Neural crest cell (in vitro differentiated cells): ENCODE measurements around the gene TCL1B. TPM values are rescaled to one million over a fixed set of nuclear protein-coding genes. Genes with fewer than 3 reads are reported as not detected.

Experiments
- DNase-seq: peaks from one replicate; pipeline ENCODE4 v3.0.0; 2021; ENCODE audit warnings: low read depth, mixed read lengths, low spot score
- H3K27ac Mint-ChIP-seq: one replicate; pipeline ENCODE4 v1.8.0; 2021; ENCODE audit warnings: mild to moderate bottlenecking, mixed read lengths; ENCODE audit not compliant: unreplicated experiment
- H3K27me3 Mint-ChIP-seq: 2 replicates; pipeline ENCODE4 v1.8.0; 2021; ENCODE audit warnings: low read depth, mild to moderate bottlenecking, mixed read lengths
- H3K36me3 Mint-ChIP-seq: 2 replicates; pipeline ENCODE4 v1.8.0; 2021; ENCODE audit warnings: low read depth, mild to moderate bottlenecking, mixed read lengths
- H3K4me1 Mint-ChIP-seq: 2 replicates; pipeline ENCODE4 v1.8.0; 2021; ENCODE audit warnings: mixed read lengths
- H3K4me3 Mint-ChIP-seq: one replicate; pipeline ENCODE4 v1.8.0; 2021; ENCODE audit warnings: mild to moderate bottlenecking, mixed read lengths
- H3K9me3 Mint-ChIP-seq: 2 replicates; pipeline ENCODE4 v1.8.0; 2021; ENCODE audit warnings: mixed read lengths
- CTCF ChIP-seq: fragments of 200-600 bp; sonication (generic); conservative IDR thresholded peaks from 2 replicates; pipeline ENCODE4 v1.5.0; 2021; ENCODE audit warnings: antibody characterized with exemption, mild to moderate bottlenecking
- total RNA-seq: library from RNA; stranded (reverse); gene quantifications from 2 replicates; pipeline ENCODE4 v1.2.1, GENCODE V29; 2021

The TCL1B gene
- total RNA-seq, 1 donor from 2014 or later: not detected

GRCh38 chr14:95696741-95697140 lies 10.5 kb downstream of the TCL1B start:
- TF ChIP-seq CTCF: no peak
- peaks cover 15% of the 10 kb centered on the region for H3K4me1 Mint-ChIP-seq
- DNase-seq: no peak
- H3K9me3 Mint-ChIP-seq: no peaks in the 10 kb centered on the region
- H3K27ac Mint-ChIP-seq: no peak overlapping the region
- no peak overlapping the region for H3K4me3 Mint-ChIP-seq
- H3K36me3 Mint-ChIP-seq: no peaks in the 10 kb centered on the region
- peaks cover 5% of the 10 kb centered on the region for H3K27me3 Mint-ChIP-seq

- H3K4me1 Mint-ChIP-seq: peaks cover 11% of the 10 kb centered on the region
- TF ChIP-seq CTCF: no peak
- H3K9me3 Mint-ChIP-seq: no peaks in the 10 kb centered on the region
- H3K27me3 Mint-ChIP-seq: peaks cover 7% of the 10 kb centered on the region
- H3K27ac Mint-ChIP-seq: no peak overlapping the region
- DNase-seq: no peak
- no peak overlapping the region for H3K4me3 Mint-ChIP-seq
- H3K36me3 Mint-ChIP-seq: no peaks in the 10 kb centered on the region
Observed at GRCh38 chr14:95697764-95698163, 11.5 kb downstream of the TCL1B start.

GRCh38 chr14:95698287-95698686 lies 12.1 kb downstream of the TCL1B start:
- H3K27ac Mint-ChIP-seq: no peak overlapping the region
- no peak for DNase-seq
- no peaks in the 10 kb centered on the region for H3K9me3 Mint-ChIP-seq
- TF ChIP-seq CTCF: no peak
- H3K4me1 Mint-ChIP-seq: peaks cover 10% of the 10 kb centered on the region
- H3K27me3 Mint-ChIP-seq: peaks cover 9% of the 10 kb centered on the region
- no peaks in the 10 kb centered on the region for H3K36me3 Mint-ChIP-seq
- no peak overlapping the region for H3K4me3 Mint-ChIP-seq

- TF ChIP-seq CTCF: no peak
- no peaks in the 10 kb centered on the region for H3K9me3 Mint-ChIP-seq
- H3K4me1 Mint-ChIP-seq: peaks cover 10% of the 10 kb centered on the region
- no peak for DNase-seq
- H3K4me3 Mint-ChIP-seq: no peak overlapping the region
- no peaks in the 10 kb centered on the region for H3K36me3 Mint-ChIP-seq
- peaks cover 13% of the 10 kb centered on the region for H3K27me3 Mint-ChIP-seq
- H3K27ac Mint-ChIP-seq: no peak overlapping the region
Observed at GRCh38 chr14:95699412-95699811, 13.2 kb downstream of the TCL1B start.

GRCh38 chr14:95700221-95700976 lies 14.2 kb downstream of the TCL1B start:
- Mint-ChIP-seq H3K4me1 (peaks cover 10% of the 10 kb centered on the region), H3K27me3 (peaks cover 16% of the 10 kb centered on the region), H3K27ac (no peak overlapping the region), H3K9me3 (no peaks in the 10 kb centered on the region), H3K4me3 (no peak overlapping the region), H3K36me3 (no peaks in the 10 kb centered on the region)
- no peak for DNase-seq
- TF ChIP-seq CTCF: no peak
